ENCODE data around the gene OXCT2.
"Not testable (repeated sequence)": the region's sequence is repeated elsewhere in the genome, so short reads cannot be mapped to it uniquely, and the experiment has no call there.

The OXCT2 gene

GRCh38 chr1:39798859-39799769 is 28.0 kb upstream of the OXCT2 start:
- H3K27ac ChIP-seq (ENCODE audit: low read depth, low read length) = peak overlapping the region; percentile 10
- H3K36me3 ChIP-seq (ENCODE audit: control insufficient read depth, insufficient read depth, low read length) = not testable (repeated sequence)

GRCh38 chr1:39795651-39796050 is 24.5 kb upstream of the OXCT2 start:
- Histone ChIP-seq H3K27me3 (ENCODE audit: control insufficient read depth, insufficient read depth, low read length) (no peaks in the 10 kb centered on the region), H3K27ac (ENCODE audit: low read depth, low read length) (no peak overlapping the region)

More at GRCh38 chr1:39798859-39799769, 28.0 kb upstream of the OXCT2 start:
- not testable (repeated sequence) for H3K4me1 ChIP-seq (ENCODE audit: control insufficient read depth, insufficient read depth, low read length); H3K9ac ChIP-seq (ENCODE audit: low read length); H3K27me3 ChIP-seq (ENCODE audit: control insufficient read depth, insufficient read depth, low read length)
- H3K4me3 ChIP-seq (ENCODE audit: low read length) = peak overlapping the region; percentile 13

GRCh38 chr1:39791838-39792237 is 20.7 kb upstream of the OXCT2 start:
- Histone ChIP-seq H3K4me1 (ENCODE audit: control insufficient read depth, insufficient read depth, low read length) (no peaks in the 10 kb centered on the region), H3K27me3 (ENCODE audit: control insufficient read depth, insufficient read depth, low read length) (peaks cover 2% of the 10 kb centered on the region), H3K36me3 (ENCODE audit: control insufficient read depth, insufficient read depth, low read length) (no peaks in the 10 kb centered on the region), H3K4me3 (ENCODE audit: low read length) (no peak overlapping the region), H3K27ac (ENCODE audit: low read depth, low read length) (no peak overlapping the region), H3K9ac (ENCODE audit: low read length) (no peak overlapping the region)

More at GRCh38 chr1:39795651-39796050, 24.5 kb upstream of the OXCT2 start:
- H3K4me1 ChIP-seq (ENCODE audit: control insufficient read depth, insufficient read depth, low read length) = no peaks in the 10 kb centered on the region
- H3K9ac ChIP-seq (ENCODE audit: low read length) = no peak overlapping the region
- H3K4me3 ChIP-seq (ENCODE audit: low read length) = no peak overlapping the region
- H3K36me3 ChIP-seq (ENCODE audit: control insufficient read depth, insufficient read depth, low read length) = no peaks in the 10 kb centered on the region

GRCh38 chr1:39789571-39790110 is 18.5 kb upstream of the OXCT2 start:
- Histone ChIP-seq H3K27ac (ENCODE audit: low read depth, low read length) (no peak overlapping the region), H3K36me3 (ENCODE audit: control insufficient read depth, insufficient read depth, low read length) (no peaks in the 10 kb centered on the region), H3K27me3 (ENCODE audit: control insufficient read depth, insufficient read depth, low read length) (peaks cover 2% of the 10 kb centered on the region), H3K4me1 (ENCODE audit: control insufficient read depth, insufficient read depth, low read length) (no peaks in the 10 kb centered on the region), H3K4me3 (ENCODE audit: low read length) (peak overlapping the region; percentile 54), H3K9ac (ENCODE audit: low read length) (no peak overlapping the region)

GRCh38 chr1:39788758-39789570 is 17.8 kb upstream of the OXCT2 start, which contains the start of gene BMP8B:
BMP8B (minus strand) TSS chr1:39788865; CDS start chr1:39788485, 380 bp downstream.
- Histone ChIP-seq H3K9ac (ENCODE audit: low read length) (no peak within 1 kb of the TSS), H3K4me1 (ENCODE audit: control insufficient read depth, insufficient read depth, low read length) (no peaks in the 10 kb centered on the region), H3K27ac (ENCODE audit: low read depth, low read length) (no peak within 1 kb of the TSS), H3K36me3 (ENCODE audit: control insufficient read depth, insufficient read depth, low read length) (no peaks in the 10 kb centered on the region), H3K27me3 (ENCODE audit: control insufficient read depth, insufficient read depth, low read length) (peaks cover 2% of the 10 kb centered on the region), H3K4me3 (ENCODE audit: low read length) (peak within 1 kb of the TSS; percentile 55)

GRCh38 chr1:39788426-39788757 is 17.2 kb upstream of the OXCT2 start:
- no peak overlapping the region for H3K9ac ChIP-seq (ENCODE audit: low read length)
- peaks cover 2% of the 10 kb centered on the region for H3K27me3 ChIP-seq (ENCODE audit: control insufficient read depth, insufficient read depth, low read length)
- H3K4me3 ChIP-seq (ENCODE audit: low read length) = peak overlapping the region; percentile 55
- H3K36me3 ChIP-seq (ENCODE audit: control insufficient read depth, insufficient read depth, low read length) = no peaks in the 10 kb centered on the region
- no peak overlapping the region for H3K27ac ChIP-seq (ENCODE audit: low read depth, low read length)
- no peaks in the 10 kb centered on the region for H3K4me1 ChIP-seq (ENCODE audit: control insufficient read depth, insufficient read depth, low read length)

GRCh38 chr1:39787964-39788363 is 16.8 kb upstream of the OXCT2 start:
- H3K4me1 ChIP-seq (ENCODE audit: control insufficient read depth, insufficient read depth, low read length); H3K4me3 ChIP-seq (ENCODE audit: low read length); H3K9ac ChIP-seq (ENCODE audit: low read length); H3K27me3 ChIP-seq (ENCODE audit: control insufficient read depth, insufficient read depth, low read length); H3K27ac ChIP-seq (ENCODE audit: low read depth, low read length); H3K36me3 ChIP-seq (ENCODE audit: control insufficient read depth, insufficient read depth, low read length): not testable (repeated sequence)

- Histone ChIP-seq H3K27ac (ENCODE audit: low read depth, low read length) (no peak overlapping the region), H3K27me3 (ENCODE audit: control insufficient read depth, insufficient read depth, low read length) (peaks cover 2% of the 10 kb centered on the region), H3K9ac (ENCODE audit: low read length) (no peak overlapping the region)
Measured at GRCh38 chr1:39787468-39787867, 16.3 kb upstream of the OXCT2 start.

GRCh38 chr1:39787108-39787375 is 15.9 kb upstream of the OXCT2 start:
- H3K4me1 ChIP-seq (ENCODE audit: control insufficient read depth, insufficient read depth, low read length); H3K27ac ChIP-seq (ENCODE audit: low read depth, low read length); H3K36me3 ChIP-seq (ENCODE audit: control insufficient read depth, insufficient read depth, low read length); H3K9ac ChIP-seq (ENCODE audit: low read length); H3K4me3 ChIP-seq (ENCODE audit: low read length); H3K27me3 ChIP-seq (ENCODE audit: control insufficient read depth, insufficient read depth, low read length): not testable (repeated sequence)

More at GRCh38 chr1:39787468-39787867, 16.3 kb upstream of the OXCT2 start:
- Histone ChIP-seq H3K36me3 (ENCODE audit: control insufficient read depth, insufficient read depth, low read length) (no peaks in the 10 kb centered on the region), H3K4me1 (ENCODE audit: control insufficient read depth, insufficient read depth, low read length) (no peaks in the 10 kb centered on the region), H3K4me3 (ENCODE audit: low read length) (no peak overlapping the region)

- not testable (repeated sequence) for H3K27me3 ChIP-seq (ENCODE audit: control insufficient read depth, insufficient read depth, low read length); H3K9ac ChIP-seq (ENCODE audit: low read length); H3K36me3 ChIP-seq (ENCODE audit: control insufficient read depth, insufficient read depth, low read length); H3K4me3 ChIP-seq (ENCODE audit: low read length); H3K4me1 ChIP-seq (ENCODE audit: control insufficient read depth, insufficient read depth, low read length); H3K27ac ChIP-seq (ENCODE audit: low read depth, low read length)
Measured at GRCh38 chr1:39786303-39787107, 15.4 kb upstream of the OXCT2 start.

GRCh38 chr1:39782685-39783084 is 11.5 kb upstream of the OXCT2 start:
- H3K4me1 ChIP-seq (ENCODE audit: control insufficient read depth, insufficient read depth, low read length); H3K27me3 ChIP-seq (ENCODE audit: control insufficient read depth, insufficient read depth, low read length); H3K36me3 ChIP-seq (ENCODE audit: control insufficient read depth, insufficient read depth, low read length); H3K4me3 ChIP-seq (ENCODE audit: low read length); H3K27ac ChIP-seq (ENCODE audit: low read depth, low read length); H3K9ac ChIP-seq (ENCODE audit: low read length): not testable (repeated sequence)

- Histone ChIP-seq H3K4me1 (ENCODE audit: control insufficient read depth, insufficient read depth, low read length) (no peaks in the 10 kb centered on the region), H3K4me3 (ENCODE audit: low read length) (no peak overlapping the region), H3K27ac (ENCODE audit: low read depth, low read length) (no peak overlapping the region), H3K36me3 (ENCODE audit: control insufficient read depth, insufficient read depth, low read length) (no peaks in the 10 kb centered on the region), H3K27me3 (ENCODE audit: control insufficient read depth, insufficient read depth, low read length) (no peaks in the 10 kb centered on the region), H3K9ac (ENCODE audit: low read length) (no peak overlapping the region)
Measured at GRCh38 chr1:39782103-39782502, 11.0 kb upstream of the OXCT2 start.

Data from rectal smooth muscle tissue (tissue), 1 donor.